SK-N-SH treated with all-trans-retinoic acid at 6 μM for 48 hours (cell line): ENCODE measurements around the gene HBQ1.

Source experiments
- ATAC-seq: fragments of 200-7000 bp; cut with Tn5 transposase; 3 replicates; pipeline ENCODE4 v1.9.1; 2020; ENCODE audit warnings: mild to moderate bottlenecking, moderate library complexity
- ARNTL ChIP-seq: fragments of 450-650 bp; formaldehyde crosslinking; IDR thresholded peaks from 2 replicates; pipeline ENCODE4 v1.5.0; 2020; ENCODE audit warnings: low read depth, mild to moderate bottlenecking, moderate library complexity, borderline replicate concordance
- BACH2 ChIP-seq: fragments of 250-450 bp; sonication (Bioruptor Pico); IDR thresholded peaks from 2 replicates; pipeline ENCODE4 v1.9.0; 2021; ENCODE audit warnings: mild to moderate bottlenecking, borderline replicate concordance
- CSDC2 ChIP-seq: fragments of 250-450 bp; sonication (Bioruptor Pico); IDR thresholded peaks from 2 replicates; pipeline ENCODE4 v1.5.0; 2020; ENCODE audit warnings: mild to moderate bottlenecking, moderate library complexity
- ESRRG ChIP-seq: fragments of 250-450 bp; sonication (Bioruptor Pico); IDR thresholded peaks from 2 replicates; pipeline ENCODE4 v1.6.1; 2021; ENCODE audit warnings: mild to moderate bottlenecking
- GLIS3 ChIP-seq: fragments of 250-450 bp; sonication (Bioruptor Pico); IDR thresholded peaks from 2 replicates; pipeline ENCODE4 v1.5.0; 2020; ENCODE audit warnings: mild to moderate bottlenecking, moderate library complexity
- ISL1 ChIP-seq: fragments of 250-450 bp; sonication (Bioruptor Pico); IDR thresholded peaks from 2 replicates; pipeline ENCODE4 v2.1.2; 2022; ENCODE audit warnings: mild to moderate bottlenecking, moderate library complexity
- OSR1 ChIP-seq: fragments of 250-450 bp; sonication (Bioruptor Pico); IDR thresholded peaks from 2 replicates; pipeline ENCODE4 v1.8.0; 2022; ENCODE audit warnings: moderate library complexity, mild to moderate bottlenecking, inconsistent platforms
- PPARA ChIP-seq: fragments of 250-450 bp; sonication (Bioruptor Pico); IDR thresholded peaks from 2 replicates; pipeline ENCODE4 v1.5.0; 2020; ENCODE audit warnings: mild to moderate bottlenecking, borderline replicate concordance
- RARB ChIP-seq: fragments of 250-450 bp; sonication (Bioruptor Pico); IDR thresholded peaks from 2 replicates; pipeline ENCODE4 v1.8.0; 2021; ENCODE audit warnings: mild to moderate bottlenecking, moderate library complexity
- SNAI2 ChIP-seq: fragments of 250-450 bp; sonication (Bioruptor Pico); IDR thresholded peaks from 2 replicates; pipeline ENCODE4 v1.5.0; 2020; ENCODE audit warnings: mild to moderate bottlenecking, moderate library complexity
- TCF4 ChIP-seq: fragments of 250-450 bp; sonication (Bioruptor Pico); IDR thresholded peaks from 2 replicates; pipeline ENCODE4 v1.8.0; 2021; ENCODE audit warnings: mild to moderate bottlenecking, moderate library complexity, borderline replicate concordance
- TOX ChIP-seq: fragments of 250-450 bp; sonication (Bioruptor Pico); IDR thresholded peaks from 2 replicates; pipeline ENCODE4 v1.8.0; 2021; ENCODE audit warnings: mild to moderate bottlenecking, moderate library complexity, borderline replicate concordance
- ZC3H10 ChIP-seq: fragments of 250-450 bp; sonication (Bioruptor Pico); IDR thresholded peaks from 2 replicates; pipeline ENCODE4 v1.5.1; 2021; ENCODE audit warnings: mild to moderate bottlenecking, moderate library complexity
- ZFP3 ChIP-seq: fragments of 250-450 bp; sonication (Bioruptor Pico); IDR thresholded peaks from 2 replicates; pipeline ENCODE4 v1.5.0; 2020; ENCODE audit warnings: mild to moderate bottlenecking, moderate library complexity
- ZFP30 ChIP-seq: fragments of 450-650 bp; formaldehyde crosslinking; IDR thresholded peaks from 2 replicates; pipeline ENCODE4 v1.5.0; 2022; ENCODE audit warnings: mild to moderate bottlenecking, moderate library complexity
- ZNF565 ChIP-seq: fragments of 450-650 bp; formaldehyde crosslinking; conservative IDR thresholded peaks from 2 replicates; pipeline ENCODE4 v1.5.0; 2020; ENCODE audit warnings: low read depth, mild to moderate bottlenecking, moderate library complexity
- TF ChIP-seq, protein P1 (sequence below): fragments of 250-450 bp; sonication (Bioruptor Pico); IDR thresholded peaks from 2 replicates; pipeline ENCODE4 v1.5.1; 2020; ENCODE audit warnings: low read depth, mild to moderate bottlenecking, moderate library complexity
- TF ChIP-seq, protein P2 (sequence below): fragments of 250-450 bp; sonication (Bioruptor Pico); IDR thresholded peaks from 2 replicates; pipeline ENCODE4 v1.8.0; 2021; ENCODE audit warnings: low read depth, mild to moderate bottlenecking, moderate library complexity, borderline replicate concordance
- TF ChIP-seq, protein P3 (sequence below): fragments of 250-450 bp; sonication (Bioruptor Pico); IDR thresholded peaks from 2 replicates; pipeline ENCODE4 v1.8.0; 2020; ENCODE audit warnings: mild to moderate bottlenecking, moderate library complexity, borderline replicate concordance
- TF ChIP-seq, protein P4 (sequence below): fragments of 250-450 bp; sonication (Bioruptor Pico); IDR thresholded peaks from 2 replicates; pipeline ENCODE4 v1.5.0; 2020; ENCODE audit warnings: mild to moderate bottlenecking, moderate library complexity
- TF ChIP-seq, protein P5 (sequence below): fragments of 250-450 bp; sonication (Bioruptor Pico); IDR thresholded peaks from 2 replicates; pipeline ENCODE4 v1.5.1; 2021; ENCODE audit warnings: mild to moderate bottlenecking, moderate library complexity

The HBQ1 gene

DNA sequence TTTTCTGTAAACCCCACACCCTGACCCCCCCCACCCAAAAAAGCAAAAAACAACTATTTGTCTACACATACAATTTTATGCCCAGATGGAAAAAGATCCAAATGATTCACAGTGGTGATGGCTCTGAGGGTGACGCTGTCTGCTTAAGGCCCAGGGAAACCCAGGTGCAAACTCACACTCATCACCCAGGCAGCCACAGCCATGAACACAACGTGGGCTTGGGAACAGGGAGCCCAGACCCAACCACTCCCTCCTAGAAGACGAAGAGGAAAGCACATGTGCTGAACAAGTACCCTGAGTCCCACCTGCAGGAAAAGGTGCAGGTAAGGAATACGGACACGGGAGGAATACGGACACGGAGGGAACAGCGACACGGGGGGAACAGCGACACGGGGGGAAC, 5.4 kb downstream of the HBQ1 start:
- no peak for TF ChIP-seq PPARA
- TF ChIP-seq, protein P1, sequence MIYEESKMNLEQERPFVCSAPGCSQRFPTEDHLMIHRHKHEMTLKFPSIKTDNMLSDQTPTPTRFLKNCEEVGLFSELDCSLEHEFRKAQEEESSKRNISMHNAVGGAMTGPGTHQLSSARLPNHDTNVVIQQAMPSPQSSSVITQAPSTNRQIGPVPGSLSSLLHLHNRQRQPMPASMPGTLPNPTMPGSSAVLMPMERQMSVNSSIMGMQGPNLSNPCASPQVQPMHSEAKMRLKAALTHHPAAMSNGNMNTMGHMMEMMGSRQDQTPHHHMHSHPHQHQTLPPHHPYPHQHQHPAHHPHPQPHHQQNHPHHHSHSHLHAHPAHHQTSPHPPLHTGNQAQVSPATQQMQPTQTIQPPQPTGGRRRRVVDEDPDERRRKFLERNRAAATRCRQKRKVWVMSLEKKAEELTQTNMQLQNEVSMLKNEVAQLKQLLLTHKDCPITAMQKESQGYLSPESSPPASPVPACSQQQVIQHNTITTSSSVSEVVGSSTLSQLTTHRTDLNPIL (CRISPR knock-in tag) = no peak
- no peak for TF ChIP-seq TOX
- no peak for TF ChIP-seq ZC3H10 (CRISPR knock-in tag)
- no peak for TF ChIP-seq SNAI2
- TF ChIP-seq OSR1 (CRISPR knock-in tag) = no peak
- TF ChIP-seq ESRRG (CRISPR knock-in tag) = no peak
- no peak for TF ChIP-seq RARB
- no peak for TF ChIP-seq ARNTL (CRISPR knock-in tag)
- ATAC-seq = no peak

DNA sequence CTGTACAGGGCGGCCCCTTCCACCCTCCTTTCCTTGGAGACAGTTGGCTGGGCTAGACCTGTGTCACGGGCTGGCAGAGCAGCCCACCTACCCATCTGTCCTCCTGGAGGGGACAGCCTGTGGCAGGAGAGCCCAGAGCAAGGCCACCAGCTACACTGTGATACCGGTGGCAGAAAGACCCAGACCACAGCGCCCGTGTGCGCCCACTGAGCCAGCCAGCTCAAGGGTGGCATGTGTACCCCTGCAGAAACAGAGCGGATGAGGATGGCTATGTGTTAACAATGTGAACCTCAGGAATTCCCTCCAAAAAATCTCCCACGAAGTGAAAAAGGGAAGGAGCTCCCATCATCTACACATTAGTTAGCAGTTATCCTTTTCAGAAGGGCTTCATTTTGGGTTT, 7.1 kb downstream of the HBQ1 start:
- ATAC-seq = no peak
- no peak for TF ChIP-seq ESRRG (CRISPR knock-in tag)
- no peak for TF ChIP-seq TCF4 (CRISPR knock-in tag)
- TF ChIP-seq RARB = no peak
- no peak for TF ChIP-seq ARNTL (CRISPR knock-in tag)
- TF ChIP-seq, protein P2, sequence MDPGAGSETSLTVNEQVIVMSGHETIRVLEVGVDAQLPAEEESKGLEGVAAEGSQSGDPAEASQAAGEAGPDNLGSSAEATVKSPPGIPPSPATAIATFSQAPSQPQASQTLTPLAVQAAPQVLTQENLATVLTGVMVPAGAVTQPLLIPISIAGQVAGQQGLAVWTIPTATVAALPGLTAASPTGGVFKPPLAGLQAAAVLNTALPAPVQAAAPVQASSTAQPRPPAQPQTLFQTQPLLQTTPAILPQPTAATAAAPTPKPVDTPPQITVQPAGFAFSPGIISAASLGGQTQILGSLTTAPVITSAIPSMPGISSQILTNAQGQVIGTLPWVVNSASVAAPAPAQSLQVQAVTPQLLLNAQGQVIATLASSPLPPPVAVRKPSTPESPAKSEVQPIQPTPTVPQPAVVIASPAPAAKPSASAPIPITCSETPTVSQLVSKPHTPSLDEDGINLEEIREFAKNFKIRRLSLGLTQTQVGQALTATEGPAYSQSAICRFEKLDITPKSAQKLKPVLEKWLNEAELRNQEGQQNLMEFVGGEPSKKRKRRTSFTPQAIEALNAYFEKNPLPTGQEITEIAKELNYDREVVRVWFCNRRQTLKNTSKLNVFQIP = no peak
- TF ChIP-seq, protein P3, sequence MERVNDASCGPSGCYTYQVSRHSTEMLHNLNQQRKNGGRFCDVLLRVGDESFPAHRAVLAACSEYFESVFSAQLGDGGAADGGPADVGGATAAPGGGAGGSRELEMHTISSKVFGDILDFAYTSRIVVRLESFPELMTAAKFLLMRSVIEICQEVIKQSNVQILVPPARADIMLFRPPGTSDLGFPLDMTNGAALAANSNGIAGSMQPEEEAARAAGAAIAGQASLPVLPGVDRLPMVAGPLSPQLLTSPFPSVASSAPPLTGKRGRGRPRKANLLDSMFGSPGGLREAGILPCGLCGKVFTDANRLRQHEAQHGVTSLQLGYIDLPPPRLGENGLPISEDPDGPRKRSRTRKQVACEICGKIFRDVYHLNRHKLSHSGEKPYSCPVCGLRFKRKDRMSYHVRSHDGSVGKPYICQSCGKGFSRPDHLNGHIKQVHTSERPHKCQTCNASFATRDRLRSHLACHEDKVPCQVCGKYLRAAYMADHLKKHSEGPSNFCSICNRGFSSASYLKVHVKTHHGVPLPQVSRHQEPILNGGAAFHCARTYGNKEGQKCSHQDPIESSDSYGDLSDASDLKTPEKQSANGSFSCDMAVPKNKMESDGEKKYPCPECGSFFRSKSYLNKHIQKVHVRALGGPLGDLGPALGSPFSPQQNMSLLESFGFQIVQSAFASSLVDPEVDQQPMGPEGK = no peak
- TF ChIP-seq PPARA = no peak
- TF ChIP-seq ZNF565 (CRISPR knock-in tag) = no peak
- no peak for TF ChIP-seq BACH2 (CRISPR knock-in tag)
- no peak for TF ChIP-seq GLIS3

DNA sequence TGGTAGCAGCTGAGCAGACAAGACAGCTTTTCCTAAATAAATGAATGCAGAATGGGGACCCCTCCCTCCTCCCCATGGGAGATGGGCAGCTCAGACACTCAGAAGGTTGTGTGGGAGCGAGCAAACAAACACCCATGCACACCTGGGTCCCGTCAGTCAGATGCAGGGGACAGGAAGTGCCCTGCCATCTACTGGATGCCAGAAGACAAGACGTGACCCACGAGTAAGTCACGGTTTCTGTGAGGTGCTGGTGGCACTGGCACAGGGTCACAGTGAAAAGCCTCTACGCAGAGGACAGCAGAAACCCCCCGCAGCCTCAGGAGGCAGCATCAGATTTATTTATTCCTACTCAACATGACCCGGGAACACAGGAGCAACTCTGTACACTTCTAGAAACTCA, 8.4 kb downstream of the HBQ1 start:
- no peak for TF ChIP-seq TOX
- TF ChIP-seq SNAI2 = no peak
- TF ChIP-seq RARB = no peak
- TF ChIP-seq, protein P4, sequence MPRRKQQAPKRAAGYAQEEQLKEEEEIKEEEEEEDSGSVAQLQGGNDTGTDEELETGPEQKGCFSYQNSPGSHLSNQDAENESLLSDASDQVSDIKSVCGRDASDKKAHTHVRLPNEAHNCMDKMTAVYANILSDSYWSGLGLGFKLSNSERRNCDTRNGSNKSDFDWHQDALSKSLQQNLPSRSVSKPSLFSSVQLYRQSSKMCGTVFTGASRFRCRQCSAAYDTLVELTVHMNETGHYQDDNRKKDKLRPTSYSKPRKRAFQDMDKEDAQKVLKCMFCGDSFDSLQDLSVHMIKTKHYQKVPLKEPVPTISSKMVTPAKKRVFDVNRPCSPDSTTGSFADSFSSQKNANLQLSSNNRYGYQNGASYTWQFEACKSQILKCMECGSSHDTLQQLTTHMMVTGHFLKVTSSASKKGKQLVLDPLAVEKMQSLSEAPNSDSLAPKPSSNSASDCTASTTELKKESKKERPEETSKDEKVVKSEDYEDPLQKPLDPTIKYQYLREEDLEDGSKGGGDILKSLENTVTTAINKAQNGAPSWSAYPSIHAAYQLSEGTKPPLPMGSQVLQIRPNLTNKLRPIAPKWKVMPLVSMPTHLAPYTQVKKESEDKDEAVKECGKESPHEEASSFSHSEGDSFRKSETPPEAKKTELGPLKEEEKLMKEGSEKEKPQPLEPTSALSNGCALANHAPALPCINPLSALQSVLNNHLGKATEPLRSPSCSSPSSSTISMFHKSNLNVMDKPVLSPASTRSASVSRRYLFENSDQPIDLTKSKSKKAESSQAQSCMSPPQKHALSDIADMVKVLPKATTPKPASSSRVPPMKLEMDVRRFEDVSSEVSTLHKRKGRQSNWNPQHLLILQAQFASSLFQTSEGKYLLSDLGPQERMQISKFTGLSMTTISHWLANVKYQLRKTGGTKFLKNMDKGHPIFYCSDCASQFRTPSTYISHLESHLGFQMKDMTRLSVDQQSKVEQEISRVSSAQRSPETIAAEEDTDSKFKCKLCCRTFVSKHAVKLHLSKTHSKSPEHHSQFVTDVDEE (CRISPR knock-in tag) = no peak
- TF ChIP-seq TCF4 (CRISPR knock-in tag) = no peak
- TF ChIP-seq BACH2 (CRISPR knock-in tag) = no peak
- TF ChIP-seq, protein P5, sequence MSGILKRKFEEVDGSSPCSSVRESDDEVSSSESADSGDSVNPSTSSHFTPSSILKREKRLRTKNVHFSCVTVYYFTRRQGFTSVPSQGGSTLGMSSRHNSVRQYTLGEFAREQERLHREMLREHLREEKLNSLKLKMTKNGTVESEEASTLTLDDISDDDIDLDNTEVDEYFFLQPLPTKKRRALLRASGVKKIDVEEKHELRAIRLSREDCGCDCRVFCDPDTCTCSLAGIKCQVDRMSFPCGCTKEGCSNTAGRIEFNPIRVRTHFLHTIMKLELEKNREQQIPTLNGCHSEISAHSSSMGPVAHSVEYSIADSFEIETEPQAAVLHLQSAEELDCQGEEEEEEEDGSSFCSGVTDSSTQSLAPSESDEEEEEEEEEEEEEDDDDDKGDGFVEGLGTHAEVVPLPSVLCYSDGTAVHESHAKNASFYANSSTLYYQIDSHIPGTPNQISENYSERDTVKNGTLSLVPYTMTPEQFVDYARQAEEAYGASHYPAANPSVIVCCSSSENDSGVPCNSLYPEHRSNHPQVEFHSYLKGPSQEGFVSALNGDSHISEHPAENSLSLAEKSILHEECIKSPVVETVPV (CRISPR knock-in tag) = no peak
- TF ChIP-seq OSR1 (CRISPR knock-in tag) = no peak
- TF ChIP-seq, protein P2 = no peak
- TF ChIP-seq CSDC2 (CRISPR knock-in tag) = no peak
- no peak for TF ChIP-seq ZFP30 (CRISPR knock-in tag)
- TF ChIP-seq GLIS3 = no peak
- no peak for TF ChIP-seq PPARA
- no peak for TF ChIP-seq ISL1 (CRISPR knock-in tag)
- TF ChIP-seq ZFP3 (CRISPR knock-in tag) = no peak
- TF ChIP-seq, protein P3 = no peak
- no peak for TF ChIP-seq ARNTL (CRISPR knock-in tag)
- TF ChIP-seq ESRRG (CRISPR knock-in tag) = no peak
- no peak for TF ChIP-seq ZNF565 (CRISPR knock-in tag)
- ATAC-seq = peak; percentile 29; the same call in 2 of the 3 replicates
